Measurements from ENCODE around the gene SOX18.

The SOX18 gene

DNA sequence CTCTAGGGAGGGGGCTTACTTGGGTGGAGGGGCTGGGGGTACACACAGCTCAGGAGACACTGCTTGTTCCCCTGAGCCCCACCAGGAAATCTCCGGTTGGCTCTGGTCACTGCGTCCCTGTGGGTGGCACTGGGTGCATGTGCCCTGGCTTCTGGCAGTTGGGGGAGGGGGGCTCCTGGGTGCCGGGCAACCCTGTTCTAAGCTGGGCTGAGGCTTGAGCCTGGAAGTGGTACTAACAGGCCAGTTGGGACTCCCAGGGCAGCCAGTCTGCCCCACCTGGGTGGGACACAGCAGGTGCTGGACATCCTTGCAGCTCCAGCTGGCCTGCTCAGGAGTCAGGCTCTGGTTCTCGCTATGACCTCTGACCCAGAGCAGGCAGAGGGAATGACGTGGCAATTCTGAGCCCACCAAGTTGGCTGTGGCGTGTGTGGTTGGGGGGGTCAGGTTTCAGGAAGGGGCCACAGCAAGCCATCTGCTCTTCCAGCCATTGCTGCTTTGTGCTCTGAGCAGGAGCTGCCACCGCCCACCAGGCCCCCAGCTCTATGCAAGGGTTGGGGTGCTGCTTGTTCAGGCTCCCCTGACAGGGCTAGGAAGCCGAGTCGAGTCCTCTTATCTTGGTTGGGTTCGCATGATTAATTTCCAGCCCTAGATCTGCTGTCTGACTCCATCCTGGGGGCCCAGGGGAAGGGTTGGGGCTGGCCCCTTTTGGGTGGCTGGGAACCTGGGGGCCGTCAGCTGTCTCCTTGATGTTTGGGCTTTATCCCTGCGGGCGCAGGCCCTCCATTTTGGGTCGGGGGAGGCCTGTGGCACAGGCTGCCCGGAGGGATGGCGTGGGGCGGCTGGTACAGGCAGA, 12.9 kb downstream of the SOX18 start:
- H3K4me3 ChIP-seq (replicated peaks; ENCODE audit: low read depth, low read length) = no peak overlapping the region
- TF ChIP-seq, protein P1, sequence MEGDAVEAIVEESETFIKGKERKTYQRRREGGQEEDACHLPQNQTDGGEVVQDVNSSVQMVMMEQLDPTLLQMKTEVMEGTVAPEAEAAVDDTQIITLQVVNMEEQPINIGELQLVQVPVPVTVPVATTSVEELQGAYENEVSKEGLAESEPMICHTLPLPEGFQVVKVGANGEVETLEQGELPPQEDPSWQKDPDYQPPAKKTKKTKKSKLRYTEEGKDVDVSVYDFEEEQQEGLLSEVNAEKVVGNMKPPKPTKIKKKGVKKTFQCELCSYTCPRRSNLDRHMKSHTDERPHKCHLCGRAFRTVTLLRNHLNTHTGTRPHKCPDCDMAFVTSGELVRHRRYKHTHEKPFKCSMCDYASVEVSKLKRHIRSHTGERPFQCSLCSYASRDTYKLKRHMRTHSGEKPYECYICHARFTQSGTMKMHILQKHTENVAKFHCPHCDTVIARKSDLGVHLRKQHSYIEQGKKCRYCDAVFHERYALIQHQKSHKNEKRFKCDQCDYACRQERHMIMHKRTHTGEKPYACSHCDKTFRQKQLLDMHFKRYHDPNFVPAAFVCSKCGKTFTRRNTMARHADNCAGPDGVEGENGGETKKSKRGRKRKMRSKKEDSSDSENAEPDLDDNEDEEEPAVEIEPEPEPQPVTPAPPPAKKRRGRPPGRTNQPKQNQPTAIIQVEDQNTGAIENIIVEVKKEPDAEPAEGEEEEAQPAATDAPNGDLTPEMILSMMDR (IDR thresholded peaks at IDR 0.05; ENCODE audit: low read depth, low read length, missing control alignments) = no peak
- no peak for DNase-seq (ENCODE audit: extremely low read depth, low read depth)

DNA sequence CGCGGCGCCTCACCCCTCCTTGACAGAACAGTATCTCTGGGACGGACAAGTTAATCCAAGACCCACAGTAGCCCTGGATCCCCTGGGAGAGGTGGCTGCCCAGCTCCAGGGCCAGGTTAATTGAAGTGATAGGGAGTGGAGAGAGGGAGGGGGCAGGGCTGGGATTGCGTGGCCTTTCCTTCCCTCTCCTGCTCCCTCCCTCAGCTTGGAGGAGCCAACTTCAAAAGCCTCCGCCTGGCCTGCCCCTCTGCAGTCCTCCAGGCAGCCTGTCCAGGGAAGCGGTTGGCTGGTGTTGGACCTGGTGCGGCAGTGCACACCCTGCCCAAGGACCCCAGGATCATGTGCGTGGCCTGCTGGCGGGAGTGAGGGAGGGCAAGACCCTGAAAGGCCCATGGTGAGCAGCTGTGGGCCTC, 13.5 kb downstream of the SOX18 start, which contains the start of gene C20orf204:
Gene C20orf204 (plus strand): TSS at position 250 of the 413 bp plus-strand sequence. CDS start 142 bp downstream, at position 392.
- DNase-seq (ENCODE audit: extremely low read depth, low read depth) = no peak
- TF ChIP-seq, protein P1 (IDR thresholded peaks at IDR 0.05; ENCODE audit: low read depth, low read length, missing control alignments) = no peak
- H3K4me3 ChIP-seq (replicated peaks; ENCODE audit: low read depth, low read length) = no peak within 1 kb of the TSS

DNA sequence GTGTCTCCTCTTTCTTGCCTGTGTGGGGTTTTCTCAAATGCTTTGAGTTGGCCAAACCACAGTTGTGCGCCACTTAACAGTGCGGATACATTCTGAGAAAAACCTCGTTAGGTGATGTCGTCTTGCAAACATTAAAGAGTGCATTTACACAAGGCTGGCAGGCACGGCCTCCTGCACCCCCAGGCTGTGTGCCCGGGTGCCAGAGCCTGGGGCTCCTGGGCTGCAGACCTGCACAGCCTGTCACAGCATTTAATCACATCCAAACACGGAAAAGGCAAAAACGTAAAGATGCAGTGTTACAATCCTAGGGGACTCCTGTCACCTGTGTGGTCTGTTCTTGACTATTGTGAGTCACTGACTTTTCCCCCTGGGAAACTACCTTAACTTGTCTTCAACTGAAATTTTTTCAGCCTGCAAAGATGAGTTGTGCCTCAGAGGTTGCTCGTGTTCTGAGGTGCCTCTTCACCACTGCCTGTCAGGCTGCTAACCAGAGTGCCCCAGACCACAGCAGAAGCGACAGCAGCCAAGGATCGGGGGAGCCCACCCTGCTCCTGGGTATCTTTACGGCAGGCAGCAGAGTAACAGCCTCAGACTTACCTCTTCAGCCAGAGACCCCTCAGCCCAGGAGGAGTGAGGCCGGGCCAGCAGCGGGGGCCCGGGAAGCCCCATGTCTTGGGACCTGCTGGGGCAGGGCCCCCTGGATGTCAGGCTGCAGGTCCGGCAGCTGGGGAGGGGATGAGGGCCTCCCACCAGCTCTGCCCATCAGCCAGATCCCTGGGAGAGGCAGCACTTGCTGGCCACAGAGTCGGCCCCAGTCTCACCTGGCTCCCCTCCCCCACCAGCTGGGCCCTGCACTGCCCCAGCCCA, 14.1 kb downstream of the SOX18 start:
- TF ChIP-seq, protein P1 (IDR thresholded peaks at IDR 0.05; ENCODE audit: low read depth, low read length, missing control alignments) = no peak
- DNase-seq (ENCODE audit: extremely low read depth, low read depth) = no peak

DNA sequence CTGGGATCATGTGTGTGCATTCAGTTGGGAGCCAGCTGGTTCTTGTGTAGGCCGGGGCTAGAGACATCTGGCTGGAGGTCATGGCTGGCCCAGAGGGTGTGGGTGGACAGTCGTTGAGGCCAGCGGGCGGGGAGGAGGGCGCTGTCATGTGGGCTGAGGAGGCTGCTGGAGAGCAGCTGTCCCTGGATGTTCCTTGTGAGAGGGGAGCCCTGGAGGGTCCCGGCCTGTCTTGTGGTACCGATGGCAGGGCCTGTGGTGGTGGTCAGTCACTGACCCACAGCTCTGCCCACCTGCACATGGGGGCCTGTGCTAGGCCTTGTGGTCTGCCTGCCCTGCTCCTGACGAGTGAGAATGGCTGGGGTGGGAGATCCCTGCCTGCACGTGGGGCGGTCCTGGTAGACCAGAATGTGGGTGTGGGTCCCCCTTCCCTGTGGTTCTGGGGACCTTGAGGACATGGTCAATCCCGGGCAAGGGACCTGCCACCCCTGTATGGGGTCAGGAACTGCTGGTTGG, 15.4 kb downstream of the SOX18 start:
- no peak overlapping the region for H3K4me3 ChIP-seq (replicated peaks; ENCODE audit: low read depth, low read length)
- no peak for DNase-seq (ENCODE audit: extremely low read depth, low read depth)

More for the DNA sequence above, 14.1 kb downstream of the SOX18 start:
- no peak overlapping the region for H3K4me3 ChIP-seq (replicated peaks; ENCODE audit: low read depth, low read length)

DNA sequence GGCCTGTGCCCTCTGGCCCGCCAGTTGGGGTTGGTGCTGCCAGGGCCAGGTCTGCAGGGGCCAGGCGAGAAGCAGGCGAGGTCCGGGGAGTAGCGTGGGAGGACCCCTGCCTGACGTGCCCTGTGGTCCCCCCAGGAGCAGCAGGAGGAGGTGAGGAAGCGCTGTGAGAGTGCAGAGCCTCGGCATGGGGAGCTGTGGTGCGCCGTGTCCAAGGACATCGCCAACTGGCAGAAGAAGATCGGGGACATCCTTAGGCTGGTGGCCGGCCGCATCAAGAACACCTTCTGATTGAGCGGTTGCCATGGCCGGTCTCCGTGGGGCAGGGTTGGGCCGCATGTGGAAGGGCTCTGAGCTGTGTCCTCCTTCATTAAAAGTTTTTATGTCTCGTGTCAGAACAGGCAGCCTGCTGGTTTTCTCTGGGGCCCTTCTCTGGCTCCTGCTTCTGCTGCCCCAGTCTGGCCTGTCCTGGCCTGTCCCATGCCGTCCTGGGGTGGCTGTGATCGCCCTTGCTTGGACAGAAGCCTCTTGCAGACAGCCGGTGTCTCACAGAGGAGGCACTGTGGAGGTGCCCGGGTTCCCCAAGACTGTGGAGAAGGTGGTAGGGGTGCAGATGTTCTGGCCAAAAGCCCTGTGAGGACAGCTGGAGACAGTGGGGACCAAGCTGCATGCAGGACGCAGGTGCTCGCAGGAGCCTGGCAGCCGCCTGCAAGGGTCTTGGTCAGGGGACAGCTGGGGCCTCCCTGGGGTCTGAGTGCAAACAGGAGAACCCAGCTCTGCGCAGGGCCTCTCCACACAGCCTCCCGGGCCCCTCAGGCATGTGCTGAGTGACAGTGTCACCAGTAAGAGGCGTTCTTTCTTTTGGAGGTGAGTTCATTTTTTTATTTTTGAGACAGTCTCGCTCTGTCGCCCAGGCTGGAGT, 16.5 kb downstream of the SOX18 start:
- DNase-seq (ENCODE audit: extremely low read depth, low read depth) = no peak
- TF ChIP-seq, protein P1 (IDR thresholded peaks at IDR 0.05; ENCODE audit: low read depth, low read length, missing control alignments) = no peak
- no peak overlapping the region for H3K4me3 ChIP-seq (replicated peaks; ENCODE audit: low read depth, low read length)

More for the DNA sequence above, 15.4 kb downstream of the SOX18 start:
- TF ChIP-seq, protein P1 (IDR thresholded peaks at IDR 0.05; ENCODE audit: low read depth, low read length, missing control alignments) = no peak

Measured in HFF-Myc (cell line).